Liver (tissue), 3 donors: Measurements from ENCODE around the gene APOBEC3B.

Experiments
- EGR1 ChIP-seq, 2 donors: IDR thresholded peaks; 2 replicates each; pipeline ENCODE4 v1.6.1; 2016 to 2018; ENCODE audit warnings: antibody characterized with exemption in 2 of 2, low read depth in 2 of 2
- GABPA ChIP-seq, 2 donors: IDR thresholded peaks in 1 of 2; conservative IDR thresholded peaks in 1 of 2; 2 replicates each; pipeline ENCODE4 v1.6.1; 2016; ENCODE audit warnings: antibody characterized with exemption in 2 of 2, mild to moderate bottlenecking in 1 of 2, moderate library complexity in 1 of 2
- HNF4A ChIP-seq, 2 donors: conservative IDR thresholded peaks; 2 replicates each; pipeline ENCODE4 v1.6.1; 2016; ENCODE audit warnings: antibody characterized with exemption in 2 of 2, mild to moderate bottlenecking in 2 of 2
- HNF4G ChIP-seq: IDR thresholded peaks from 2 replicates; pipeline ENCODE4 v1.6.1; 2016; ENCODE audit warnings: antibody characterized with exemption
- JUND ChIP-seq, 2 donors: IDR thresholded peaks; 2 replicates each; pipeline ENCODE4 v1.6.1; 2016; ENCODE audit warnings: antibody characterized with exemption in 2 of 2
- RAD21 ChIP-seq, 2 donors: IDR thresholded peaks; 2 replicates each; pipeline ENCODE4 v1.6.1; 2016; ENCODE audit warnings: antibody characterized with exemption in 2 of 2, mild to moderate bottlenecking in 2 of 2
- RXRA ChIP-seq, 2 donors: IDR thresholded peaks; 2 replicates each; pipeline ENCODE4 v1.6.1; 2017 to 2018; ENCODE audit warnings: antibody characterized with exemption in 2 of 2, mild to moderate bottlenecking in 1 of 2
- SP1 ChIP-seq: IDR thresholded peaks from 2 replicates; pipeline ENCODE4 v1.6.1; 2018; ENCODE audit warnings: antibody characterized with exemption, mild to moderate bottlenecking
- TAF1 ChIP-seq: conservative IDR thresholded peaks from 2 replicates; pipeline ENCODE4 v1.6.1; 2016; ENCODE audit warnings: antibody characterized with exemption, mild to moderate bottlenecking
- YY1 ChIP-seq: IDR thresholded peaks from 2 replicates; pipeline ENCODE4 v1.6.1; 2016; ENCODE audit warnings: antibody characterized with exemption, mild to moderate bottlenecking
- TF ChIP-seq, protein P1 (sequence below): IDR thresholded peaks from 2 replicates; pipeline ENCODE4 v1.6.1; 2016; ENCODE audit warnings: antibody characterized with exemption
- TF ChIP-seq, protein P2 (sequence below): fragments of 150-350 bp; IDR thresholded peaks from 2 replicates; pipeline ENCODE4 v1.5.1; 2017; ENCODE audit warnings: improper control_type of control experiment, low read depth, low read length; ENCODE audit not compliant: missing input control
- TF ChIP-seq, protein P3 (sequence below): IDR thresholded peaks from 2 replicates; pipeline ENCODE4 v1.6.1; 2016; ENCODE audit warnings: antibody characterized with exemption, mild to moderate bottlenecking
- TF ChIP-seq, protein P4 (sequence below): IDR thresholded peaks from 2 replicates; pipeline ENCODE4 v1.6.1; 2016; ENCODE audit warnings: antibody characterized with exemption
- donor health status: healthy.
- donor health status: healthy.

DNA sequence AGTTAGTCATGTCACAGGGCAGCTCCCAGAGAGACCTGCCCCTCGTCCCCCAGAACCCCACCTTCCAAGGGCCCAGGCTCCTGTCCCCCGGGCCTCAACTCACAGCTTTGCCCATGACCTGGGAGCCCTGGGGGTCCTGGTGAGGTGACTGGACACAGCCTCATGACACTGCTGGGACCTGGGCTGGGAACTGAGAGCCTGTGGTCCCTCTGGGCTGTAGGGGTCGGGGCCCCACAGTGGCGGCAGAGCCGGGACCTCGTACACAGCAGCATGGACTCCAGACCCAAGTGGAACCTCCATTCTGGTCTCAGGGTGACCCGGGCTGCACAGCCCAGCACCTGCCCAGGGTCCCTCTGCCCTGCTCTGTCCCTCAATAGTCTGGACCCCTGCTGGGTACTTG lies 17.8 kb upstream of the APOBEC3B start:
- TF ChIP-seq, protein P1, sequence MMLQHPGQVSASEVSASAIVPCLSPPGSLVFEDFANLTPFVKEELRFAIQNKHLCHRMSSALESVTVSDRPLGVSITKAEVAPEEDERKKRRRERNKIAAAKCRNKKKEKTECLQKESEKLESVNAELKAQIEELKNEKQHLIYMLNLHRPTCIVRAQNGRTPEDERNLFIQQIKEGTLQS, result no peak
- TF ChIP-seq, protein P2, sequence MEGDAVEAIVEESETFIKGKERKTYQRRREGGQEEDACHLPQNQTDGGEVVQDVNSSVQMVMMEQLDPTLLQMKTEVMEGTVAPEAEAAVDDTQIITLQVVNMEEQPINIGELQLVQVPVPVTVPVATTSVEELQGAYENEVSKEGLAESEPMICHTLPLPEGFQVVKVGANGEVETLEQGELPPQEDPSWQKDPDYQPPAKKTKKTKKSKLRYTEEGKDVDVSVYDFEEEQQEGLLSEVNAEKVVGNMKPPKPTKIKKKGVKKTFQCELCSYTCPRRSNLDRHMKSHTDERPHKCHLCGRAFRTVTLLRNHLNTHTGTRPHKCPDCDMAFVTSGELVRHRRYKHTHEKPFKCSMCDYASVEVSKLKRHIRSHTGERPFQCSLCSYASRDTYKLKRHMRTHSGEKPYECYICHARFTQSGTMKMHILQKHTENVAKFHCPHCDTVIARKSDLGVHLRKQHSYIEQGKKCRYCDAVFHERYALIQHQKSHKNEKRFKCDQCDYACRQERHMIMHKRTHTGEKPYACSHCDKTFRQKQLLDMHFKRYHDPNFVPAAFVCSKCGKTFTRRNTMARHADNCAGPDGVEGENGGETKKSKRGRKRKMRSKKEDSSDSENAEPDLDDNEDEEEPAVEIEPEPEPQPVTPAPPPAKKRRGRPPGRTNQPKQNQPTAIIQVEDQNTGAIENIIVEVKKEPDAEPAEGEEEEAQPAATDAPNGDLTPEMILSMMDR, result no peak
- TF ChIP-seq, protein P3, sequence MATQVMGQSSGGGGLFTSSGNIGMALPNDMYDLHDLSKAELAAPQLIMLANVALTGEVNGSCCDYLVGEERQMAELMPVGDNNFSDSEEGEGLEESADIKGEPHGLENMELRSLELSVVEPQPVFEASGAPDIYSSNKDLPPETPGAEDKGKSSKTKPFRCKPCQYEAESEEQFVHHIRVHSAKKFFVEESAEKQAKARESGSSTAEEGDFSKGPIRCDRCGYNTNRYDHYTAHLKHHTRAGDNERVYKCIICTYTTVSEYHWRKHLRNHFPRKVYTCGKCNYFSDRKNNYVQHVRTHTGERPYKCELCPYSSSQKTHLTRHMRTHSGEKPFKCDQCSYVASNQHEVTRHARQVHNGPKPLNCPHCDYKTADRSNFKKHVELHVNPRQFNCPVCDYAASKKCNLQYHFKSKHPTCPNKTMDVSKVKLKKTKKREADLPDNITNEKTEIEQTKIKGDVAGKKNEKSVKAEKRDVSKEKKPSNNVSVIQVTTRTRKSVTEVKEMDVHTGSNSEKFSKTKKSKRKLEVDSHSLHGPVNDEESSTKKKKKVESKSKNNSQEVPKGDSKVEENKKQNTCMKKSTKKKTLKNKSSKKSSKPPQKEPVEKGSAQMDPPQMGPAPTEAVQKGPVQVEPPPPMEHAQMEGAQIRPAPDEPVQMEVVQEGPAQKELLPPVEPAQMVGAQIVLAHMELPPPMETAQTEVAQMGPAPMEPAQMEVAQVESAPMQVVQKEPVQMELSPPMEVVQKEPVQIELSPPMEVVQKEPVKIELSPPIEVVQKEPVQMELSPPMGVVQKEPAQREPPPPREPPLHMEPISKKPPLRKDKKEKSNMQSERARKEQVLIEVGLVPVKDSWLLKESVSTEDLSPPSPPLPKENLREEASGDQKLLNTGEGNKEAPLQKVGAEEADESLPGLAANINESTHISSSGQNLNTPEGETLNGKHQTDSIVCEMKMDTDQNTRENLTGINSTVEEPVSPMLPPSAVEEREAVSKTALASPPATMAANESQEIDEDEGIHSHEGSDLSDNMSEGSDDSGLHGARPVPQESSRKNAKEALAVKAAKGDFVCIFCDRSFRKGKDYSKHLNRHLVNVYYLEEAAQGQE, result no peak
- TF ChIP-seq RXRA (IDR thresholded peaks at IDR 0.05), result no peak
- TF ChIP-seq, protein P4, sequence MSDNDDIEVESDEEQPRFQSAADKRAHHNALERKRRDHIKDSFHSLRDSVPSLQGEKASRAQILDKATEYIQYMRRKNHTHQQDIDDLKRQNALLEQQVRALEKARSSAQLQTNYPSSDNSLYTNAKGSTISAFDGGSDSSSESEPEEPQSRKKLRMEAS, result no peak
- no peak for TF ChIP-seq YY1
- TF ChIP-seq EGR1 (IDR thresholded peaks at IDR 0.05; ENCODE audit: low read depth in 2 of 2), result no peak
- no peak for TF ChIP-seq HNF4G
- no peak for TF ChIP-seq JUND (IDR thresholded peaks at IDR 0.05)
- no peak for TF ChIP-seq RAD21 (IDR thresholded peaks at IDR 0.05)
- no peak for TF ChIP-seq SP1
- no peak for TF ChIP-seq GABPA (IDR thresholded peaks at IDR 0.05 in 1 of 2, conservative IDR thresholded peaks at IDR 0.05 in 1 of 2)
- TF ChIP-seq HNF4A (conservative IDR thresholded peaks at IDR 0.05), result no peak
- no peak for TF ChIP-seq TAF1
